NT2/D1 (cell line): Measurements from ENCODE around the gene DIABLO.

Source experiments
- DNase-seq: peaks from one replicate; pipeline ENCODE4 v3.0.0-alpha.2; 2011; ENCODE audit warnings: low read depth, low spot score
- H3K27me3 ChIP-seq: 2 replicates; pipeline ENCODE4 v1.6.0; 2011; ENCODE audit warnings: mild to moderate bottlenecking; ENCODE audit not compliant: insufficient read length, insufficient read depth
- H3K36me3 ChIP-seq: 2 replicates; pipeline ENCODE4 v1.6.1; 2011; ENCODE audit warnings: mild to moderate bottlenecking, low read length, mixed read lengths; ENCODE audit not compliant: insufficient read depth, insufficient read length
- H3K4me1 ChIP-seq: 2 replicates; pipeline ENCODE4 v1.5.1; 2011; ENCODE audit not compliant: insufficient read depth, insufficient read length
- H3K4me3 ChIP-seq: 2 replicates; pipeline ENCODE4 v1.5.1; 2011; ENCODE audit warnings: low read depth; ENCODE audit not compliant: insufficient read length
- H3K9ac ChIP-seq: 2 replicates; pipeline ENCODE4 v1.6.0; 2011; ENCODE audit warnings: low read depth; ENCODE audit not compliant: insufficient read length
- H3K9me3 ChIP-seq: 2 replicates; pipeline ENCODE4 v1.5.1; 2011; ENCODE audit warnings: mild to moderate bottlenecking, low read length; ENCODE audit not compliant: insufficient read depth
- SUZ12 ChIP-seq: IDR thresholded peaks from 2 replicates; pipeline ENCODE4 v1.6.1; 2011; ENCODE audit not compliant: insufficient read length, insufficient read depth; ENCODE audit errors: extremely low read depth
- YY1 ChIP-seq: IDR thresholded peaks from 2 replicates; pipeline ENCODE4 v1.6.1; 2011; ENCODE audit not compliant: insufficient read length, insufficient read depth
- ZNF274 ChIP-seq: IDR thresholded peaks from 2 replicates; pipeline ENCODE4 v1.6.1; 2011; ENCODE audit warnings: mild to moderate bottlenecking, low read depth, low read length

Gene DIABLO

DNA sequence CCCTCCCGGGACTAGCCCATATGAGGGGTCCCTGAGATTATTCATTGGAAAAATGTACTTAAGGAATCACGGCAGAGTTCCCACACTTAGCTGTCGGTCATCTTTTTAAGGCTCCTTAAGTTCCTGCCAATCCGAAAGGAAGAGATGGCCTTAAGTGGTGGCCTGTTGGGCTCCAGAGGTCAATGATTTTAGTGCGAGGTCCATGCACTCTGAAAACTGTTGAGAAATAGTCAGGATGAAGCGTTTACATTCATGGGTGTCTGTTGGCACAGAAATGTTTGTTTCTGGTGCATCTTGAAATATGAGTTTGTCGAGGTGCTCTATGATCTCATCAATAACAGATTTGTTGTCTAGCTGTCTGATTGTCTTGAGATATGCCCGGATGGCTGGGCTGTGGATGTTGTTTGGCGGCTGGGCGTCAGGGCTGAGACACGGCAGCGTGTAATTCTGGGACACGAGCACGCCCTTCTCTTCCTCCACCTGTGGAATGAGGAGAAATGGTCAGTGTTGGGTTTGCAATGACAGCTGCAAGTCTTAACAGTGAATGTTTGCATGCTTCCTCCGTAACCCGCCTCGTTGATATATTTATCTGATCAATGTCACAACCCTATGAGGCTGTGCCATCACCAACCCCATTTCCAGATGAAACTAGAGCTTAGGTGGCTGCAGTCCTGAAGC is 53.5 kb downstream of the DIABLO start:
- TF ChIP-seq SUZ12 (no peak), ZNF274 (no peak), YY1 (no peak)
- DNase-seq: no peak
- Histone ChIP-seq H3K9ac (no peak overlapping the region), H3K27me3 (no peaks in the 10 kb centered on the region), H3K36me3 (no peaks in the 10 kb centered on the region), H3K4me3 (no peak overlapping the region), H3K9me3 (no peaks in the 10 kb centered on the region), H3K4me1 (no peaks in the 10 kb centered on the region)

DNA sequence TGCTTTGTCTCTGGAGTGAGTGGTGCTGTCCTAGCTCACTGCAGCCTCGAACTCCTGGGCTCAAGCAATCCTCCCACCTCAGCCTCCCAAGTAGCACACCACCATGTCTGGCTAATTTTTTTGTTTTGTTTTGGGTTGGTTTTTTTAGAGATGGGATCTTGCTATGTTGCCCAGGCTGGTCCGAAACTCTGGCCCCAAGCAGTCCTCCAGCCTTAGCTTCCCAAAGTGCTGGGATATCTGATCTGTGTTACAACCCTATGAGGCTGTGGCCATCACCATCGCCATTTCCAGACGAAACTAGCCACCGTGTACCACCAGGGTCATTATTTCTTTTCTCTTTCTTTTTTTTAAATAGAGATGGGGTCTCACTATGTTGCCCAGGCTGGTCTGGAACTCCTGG is 54.5 kb downstream of the DIABLO start:
- Histone ChIP-seq H3K27me3 (no peaks in the 10 kb centered on the region), H3K4me3 (no peak overlapping the region), H3K4me1 (peaks cover 2% of the 10 kb centered on the region), H3K36me3 (no peaks in the 10 kb centered on the region), H3K9ac (no peak overlapping the region), H3K9me3 (no peaks in the 10 kb centered on the region)
- DNase-seq: no peak
- TF ChIP-seq ZNF274: no peak
- no peak for TF ChIP-seq SUZ12
- TF ChIP-seq YY1: no peak

DNA sequence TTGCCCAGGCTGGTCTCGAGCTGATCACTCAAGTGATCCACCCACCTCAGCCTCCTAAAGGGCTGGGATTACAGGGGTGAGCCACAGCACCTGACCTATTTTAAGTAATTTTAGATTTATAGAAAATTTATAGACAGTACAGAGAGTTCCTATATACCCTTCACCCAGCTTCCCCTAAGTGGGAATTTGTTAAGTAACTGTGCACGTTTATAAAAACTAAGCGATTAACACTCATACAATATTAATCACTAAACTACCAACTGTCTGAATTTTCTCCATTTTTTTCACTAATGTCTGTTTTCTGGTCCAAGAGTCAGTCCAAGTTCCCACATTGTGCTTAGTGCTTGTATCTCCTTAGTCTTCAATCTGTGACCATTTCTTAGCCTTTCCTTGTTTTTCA is 57.4 kb downstream of the DIABLO start:
- no peaks in the 10 kb centered on the region for H3K36me3 ChIP-seq
- no peaks in the 10 kb centered on the region for H3K27me3 ChIP-seq
- no peak for DNase-seq
- no peaks in the 10 kb centered on the region for H3K9me3 ChIP-seq
- H3K4me1 ChIP-seq: peaks cover 2% of the 10 kb centered on the region
- no peak overlapping the region for H3K4me3 ChIP-seq
- H3K9ac ChIP-seq: no peak overlapping the region
- TF ChIP-seq SUZ12 (no peak), ZNF274 (no peak), YY1 (no peak)

DNA sequence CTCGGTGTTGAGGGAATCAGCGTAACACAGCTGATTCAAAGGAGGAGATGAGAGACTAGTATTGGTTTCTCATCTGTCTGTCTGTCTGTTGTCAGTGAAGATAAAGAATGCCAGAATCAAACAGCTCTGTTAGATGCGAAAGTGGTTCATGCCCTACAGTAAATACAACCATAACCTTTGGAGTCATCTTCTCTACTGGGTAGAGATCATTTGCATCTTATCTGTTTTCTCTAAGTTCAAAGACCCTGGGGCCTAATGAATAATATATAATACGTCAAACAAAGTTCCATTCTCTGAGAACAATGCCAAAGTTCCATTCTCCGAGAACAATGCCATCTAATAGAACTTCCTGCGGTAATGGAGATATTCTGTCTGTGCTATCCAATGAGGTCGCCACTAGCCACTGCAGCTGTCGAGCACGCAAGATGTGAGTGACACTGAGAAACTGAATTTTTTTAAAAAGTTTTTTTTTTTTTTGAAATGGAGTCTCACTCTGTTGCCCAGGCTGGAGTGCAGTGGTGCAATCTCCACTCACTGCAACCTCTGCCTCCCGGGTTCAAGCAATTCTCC is 58.4 kb downstream of the DIABLO start:
- DNase-seq: no peak
- no peak overlapping the region for H3K4me3 ChIP-seq
- H3K27me3 ChIP-seq: no peaks in the 10 kb centered on the region
- no peaks in the 10 kb centered on the region for H3K9me3 ChIP-seq
- TF ChIP-seq YY1 (no peak), SUZ12 (no peak), ZNF274 (no peak)
- H3K36me3 ChIP-seq: no peaks in the 10 kb centered on the region
- H3K4me1 ChIP-seq: peaks cover 2% of the 10 kb centered on the region
- no peak overlapping the region for H3K9ac ChIP-seq

DNA sequence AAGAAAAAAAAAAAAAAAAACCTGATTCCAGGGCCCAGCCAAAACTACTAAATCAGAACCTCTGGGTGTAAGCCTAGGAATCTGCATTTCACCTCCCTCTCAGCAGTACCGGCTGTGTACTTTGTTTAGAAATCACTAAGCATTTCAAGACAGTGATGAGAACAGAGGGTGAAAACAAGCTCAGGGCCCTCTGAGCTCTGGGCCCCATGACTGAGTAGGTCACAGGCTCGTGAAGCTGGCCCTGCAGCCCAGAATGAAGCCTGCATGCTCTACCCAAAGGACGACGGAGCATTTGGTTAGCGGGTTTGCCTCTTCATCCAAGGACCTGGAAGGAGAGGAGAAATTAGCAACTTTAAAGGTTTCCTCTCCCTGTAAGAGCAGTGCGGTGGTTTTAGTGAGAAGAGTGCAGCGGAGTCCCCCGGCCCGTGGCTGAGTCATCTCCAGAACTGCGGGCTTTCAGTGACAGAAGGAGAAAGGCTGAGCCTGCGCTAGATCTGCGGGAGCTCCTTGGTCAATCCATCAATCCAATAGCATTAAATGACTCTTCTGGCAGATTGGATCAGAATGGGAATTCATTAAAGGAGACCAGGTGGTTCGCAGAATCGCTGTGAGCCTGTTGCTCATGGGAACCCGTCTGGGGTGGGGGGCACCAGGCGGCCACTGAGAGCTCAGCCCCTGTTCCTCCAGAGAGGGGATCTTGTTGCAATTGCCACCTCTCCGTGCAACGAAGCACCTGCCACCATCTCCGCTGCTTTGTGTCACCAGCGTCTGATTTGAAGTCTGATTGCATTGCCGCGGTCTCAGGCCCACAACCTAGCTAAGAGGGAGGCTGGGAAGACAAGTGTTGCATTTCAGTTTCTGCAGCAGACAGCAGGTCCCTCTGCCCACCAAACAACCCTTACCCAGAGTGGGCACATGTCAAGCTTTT is 59.2 kb downstream of the DIABLO start:
- TF ChIP-seq ZNF274: no peak
- no peak for TF ChIP-seq YY1
- no peak for TF ChIP-seq SUZ12
- DNase-seq: no peak
- H3K4me1 ChIP-seq: peaks cover 4% of the 10 kb centered on the region
- H3K4me3 ChIP-seq: no peak overlapping the region
- H3K9me3 ChIP-seq: no peaks in the 10 kb centered on the region
- no peak overlapping the region for H3K9ac ChIP-seq
- H3K36me3 ChIP-seq: no peaks in the 10 kb centered on the region
- no peaks in the 10 kb centered on the region for H3K27me3 ChIP-seq

DNA sequence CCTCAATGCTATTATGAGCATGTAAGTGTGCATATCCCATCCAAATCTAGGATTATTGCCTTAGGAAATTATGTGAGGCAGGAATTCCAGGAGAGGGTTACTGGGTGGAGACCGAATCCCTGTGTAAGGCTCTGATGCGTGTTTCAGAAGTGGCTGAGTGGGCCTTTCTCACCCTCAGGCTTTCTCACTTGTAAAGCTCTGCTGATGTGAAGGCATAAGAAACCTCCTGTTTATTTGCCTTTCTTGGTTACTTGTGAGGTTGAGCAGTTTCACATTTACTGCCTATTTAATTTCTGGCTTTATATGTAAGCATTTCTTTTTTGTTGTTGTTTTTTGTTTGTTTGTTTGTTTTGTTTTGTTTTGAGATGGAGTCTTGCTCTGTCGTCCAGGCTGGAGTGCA is 62.9 kb downstream of the DIABLO start:
- no peak overlapping the region for H3K4me3 ChIP-seq
- H3K9ac ChIP-seq: no peak overlapping the region
- no peaks in the 10 kb centered on the region for H3K27me3 ChIP-seq
- no peak for DNase-seq
- TF ChIP-seq ZNF274 (no peak), YY1 (no peak), SUZ12 (no peak)
- no peaks in the 10 kb centered on the region for H3K9me3 ChIP-seq
- H3K36me3 ChIP-seq: no peaks in the 10 kb centered on the region
- peaks cover 4% of the 10 kb centered on the region for H3K4me1 ChIP-seq

DNA sequence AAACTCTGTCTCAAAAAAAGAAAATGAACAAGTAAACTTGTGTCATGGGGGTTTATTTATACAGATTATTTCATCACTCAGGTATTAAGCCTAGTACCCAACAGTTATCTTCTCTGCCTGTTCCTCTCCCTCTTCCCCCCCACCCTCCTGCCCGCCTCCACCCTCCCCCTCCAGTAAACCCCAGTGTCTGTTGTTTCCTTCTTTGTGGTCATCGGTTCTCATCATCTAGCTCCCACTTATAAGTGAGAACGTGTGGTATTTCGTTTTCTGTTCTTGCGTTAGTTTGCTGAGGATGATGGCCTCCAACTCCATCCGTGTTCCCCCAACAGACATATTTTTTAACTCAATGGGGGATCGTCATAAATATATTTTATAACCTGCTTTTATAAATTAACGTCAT is 64.2 kb downstream of the DIABLO start:
- DNase-seq: no peak
- Histone ChIP-seq H3K9ac (no peak overlapping the region), H3K4me3 (no peak overlapping the region), H3K4me1 (peaks cover 2% of the 10 kb centered on the region), H3K36me3 (no peaks in the 10 kb centered on the region), H3K9me3 (no peaks in the 10 kb centered on the region), H3K27me3 (no peaks in the 10 kb centered on the region)
- TF ChIP-seq YY1: no peak
- TF ChIP-seq ZNF274: no peak
- TF ChIP-seq SUZ12: no peak
